Measurements from ENCODE around the gene KBTBD13. TPM values are rescaled to one million over a fixed set of nuclear protein-coding genes. Genes with fewer than 3 reads are reported as not detected.
"Not testable (repeated sequence)": the region's sequence is repeated elsewhere in the genome, so short reads cannot be mapped to it uniquely, and the experiment has no call there.

The KBTBD13 gene
- total RNA-seq, 1 experiment from 2014 or later = not detected

GRCh38 chr15:65038836-65039235 is 37.7 kb upstream of the KBTBD13 start:
- BruUV-seq (replicated peaks) = no TSS peak
- DNase-seq (ENCODE audit: unreplicated experiment) = no peak
- ChIA-PET POLR2A (no interaction called here), CTCF (interaction anchor here (0.6 kb wide), 1 partner anchor 304 kb away, joined by 5 read pairs; no protein-coding TSS in a partner anchor)
- no peak overlapping the region for H3K27ac Mint-ChIP-seq (ENCODE audit: low read depth, unreplicated experiment)
- no peaks in the 10 kb centered on the region for H3K9me3 Mint-ChIP-seq (ENCODE audit: unreplicated experiment)
- H3K4me1 Mint-ChIP-seq (ENCODE audit: insufficient read depth, unreplicated experiment) = peaks cover 6% of the 10 kb centered on the region
- TF ChIP-seq CTCF (IDR thresholded peaks at IDR 0.05; ENCODE audit: unreplicated experiment) = no peak
- no peaks in the 10 kb centered on the region for H3K27me3 Mint-ChIP-seq (ENCODE audit: insufficient read depth, unreplicated experiment)
- intact Hi-C loops (cut with micrococcal nuclease) = no loop called here
- H3K4me3 Mint-ChIP-seq (ENCODE audit: unreplicated experiment) = no peak overlapping the region
- H3K36me3 Mint-ChIP-seq (ENCODE audit: insufficient read depth, unreplicated experiment) = no peaks in the 10 kb centered on the region

DNA sequence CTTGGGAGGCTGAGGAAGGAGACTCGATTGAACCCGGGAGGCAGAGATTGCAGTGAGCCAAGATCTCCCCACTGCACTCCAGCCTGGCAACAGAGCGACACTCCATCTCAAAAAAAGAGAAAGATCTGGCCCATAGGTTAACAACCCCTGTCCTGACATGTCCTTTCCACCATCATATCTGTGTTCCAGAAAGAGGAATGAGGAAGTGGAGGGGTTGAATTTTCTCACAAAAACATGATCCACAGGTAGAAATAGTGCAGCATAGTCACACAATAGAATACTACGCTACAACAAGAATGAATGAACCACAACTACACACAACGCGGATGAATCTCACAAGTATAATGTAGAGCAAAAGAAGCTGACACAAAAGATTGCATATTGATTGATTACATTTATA is 36.1 kb upstream of the KBTBD13 start:
- no peak for TF ChIP-seq CTCF (IDR thresholded peaks at IDR 0.05; ENCODE audit: unreplicated experiment)
- Mint-ChIP-seq H3K27me3 (ENCODE audit: insufficient read depth, unreplicated experiment) (no peaks in the 10 kb centered on the region), H3K36me3 (ENCODE audit: insufficient read depth, unreplicated experiment) (no peaks in the 10 kb centered on the region), H3K4me3 (ENCODE audit: unreplicated experiment) (no peak overlapping the region), H3K4me1 (ENCODE audit: insufficient read depth, unreplicated experiment) (peaks cover 12% of the 10 kb centered on the region), H3K9me3 (ENCODE audit: unreplicated experiment) (no peaks in the 10 kb centered on the region), H3K27ac (ENCODE audit: low read depth, unreplicated experiment) (no peak overlapping the region)
- POLR2A ChIA-PET = no interaction called here
- intact Hi-C loops (cut with micrococcal nuclease) = no loop called here
- no peak for DNase-seq (ENCODE audit: unreplicated experiment)
- BruUV-seq (replicated peaks) = no TSS peak
- CTCF ChIA-PET = interaction anchor here (0.6 to 0.7 kb wide), 2 partner anchors 14 to 45 kb away, joined by 3 read pairs; no protein-coding TSS in a partner anchor

GRCh38 chr15:65041787-65042186 is 34.8 kb upstream of the KBTBD13 start:
- no TSS peak for BruUV-seq (replicated peaks)
- no peaks in the 10 kb centered on the region for H3K36me3 Mint-ChIP-seq (ENCODE audit: insufficient read depth, unreplicated experiment)
- no peak overlapping the region for H3K27ac Mint-ChIP-seq (ENCODE audit: low read depth, unreplicated experiment)
- H3K4me1 Mint-ChIP-seq (ENCODE audit: insufficient read depth, unreplicated experiment) = peaks cover 12% of the 10 kb centered on the region
- CTCF ChIA-PET = interaction anchor here (1.0 to 3.1 kb wide), 3 partner anchors 11 to 60 kb away, joined by 3 to 12 read pairs (median 11); no protein-coding TSS in a partner anchor
- intact Hi-C loops (cut with micrococcal nuclease) = no loop called here
- H3K9me3 Mint-ChIP-seq (ENCODE audit: unreplicated experiment) = no peaks in the 10 kb centered on the region
- H3K27me3 Mint-ChIP-seq (ENCODE audit: insufficient read depth, unreplicated experiment) = no peaks in the 10 kb centered on the region
- no peak for DNase-seq (ENCODE audit: unreplicated experiment)
- POLR2A ChIA-PET = interaction anchor here (2.9 kb wide), 1 partner anchor 8 kb away, joined by 12 read pairs; no protein-coding TSS in a partner anchor
- TF ChIP-seq CTCF (IDR thresholded peaks at IDR 0.05; ENCODE audit: unreplicated experiment) = no peak
- H3K4me3 Mint-ChIP-seq (ENCODE audit: unreplicated experiment) = no peak overlapping the region

DNA sequence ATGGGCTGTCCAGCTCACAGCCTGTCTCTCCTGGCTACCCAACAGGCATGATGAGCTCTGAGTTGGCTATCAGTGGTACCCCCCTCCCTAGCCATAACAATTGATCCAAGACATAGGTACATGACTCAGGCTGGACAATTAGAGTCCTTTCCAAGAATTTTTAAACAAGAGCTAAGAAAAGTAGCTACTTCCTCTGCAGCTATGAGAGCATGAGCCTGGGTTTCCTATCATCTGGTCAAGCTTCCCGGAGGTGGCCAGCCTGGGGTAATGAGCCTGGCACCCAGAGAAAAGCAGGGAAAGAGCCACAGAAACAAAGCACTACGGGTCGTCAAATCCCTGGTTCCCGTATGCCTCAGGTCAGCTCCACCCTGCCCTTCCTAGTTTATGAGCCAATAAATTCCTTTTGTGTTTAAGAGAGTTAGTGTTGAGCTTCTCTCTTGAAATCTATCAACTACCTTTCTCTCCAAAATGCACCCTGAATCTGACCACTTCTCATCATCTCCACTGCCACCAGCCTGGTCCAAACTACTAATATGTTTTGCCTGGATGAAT is 33.7 kb upstream of the KBTBD13 start:
- Mint-ChIP-seq H3K4me1 (ENCODE audit: insufficient read depth, unreplicated experiment) (peaks cover 12% of the 10 kb centered on the region), H3K27ac (ENCODE audit: low read depth, unreplicated experiment) (peak overlapping the region; percentile 68), H3K4me3 (ENCODE audit: unreplicated experiment) (no peak overlapping the region), H3K27me3 (ENCODE audit: insufficient read depth, unreplicated experiment) (no peaks in the 10 kb centered on the region), H3K9me3 (ENCODE audit: unreplicated experiment) (no peaks in the 10 kb centered on the region), H3K36me3 (ENCODE audit: insufficient read depth, unreplicated experiment) (no peaks in the 10 kb centered on the region)
- intact Hi-C loops (cut with micrococcal nuclease) = no loop called here
- ChIA-PET CTCF (interaction anchor here (0.9 to 3.1 kb wide), 4 partner anchors 9 to 59 kb away, joined by 3 to 12 read pairs (median 8); no protein-coding TSS in a partner anchor), POLR2A (interaction anchor here (0.6 to 2.9 kb wide), 2 partner anchors 9 to 1249 kb away, joined by 3 to 12 read pairs; no protein-coding TSS in a partner anchor)
- BruUV-seq (replicated peaks) = no TSS peak
- TF ChIP-seq CTCF (IDR thresholded peaks at IDR 0.05; ENCODE audit: unreplicated experiment) = no peak
- no peak for DNase-seq (ENCODE audit: unreplicated experiment)

DNA sequence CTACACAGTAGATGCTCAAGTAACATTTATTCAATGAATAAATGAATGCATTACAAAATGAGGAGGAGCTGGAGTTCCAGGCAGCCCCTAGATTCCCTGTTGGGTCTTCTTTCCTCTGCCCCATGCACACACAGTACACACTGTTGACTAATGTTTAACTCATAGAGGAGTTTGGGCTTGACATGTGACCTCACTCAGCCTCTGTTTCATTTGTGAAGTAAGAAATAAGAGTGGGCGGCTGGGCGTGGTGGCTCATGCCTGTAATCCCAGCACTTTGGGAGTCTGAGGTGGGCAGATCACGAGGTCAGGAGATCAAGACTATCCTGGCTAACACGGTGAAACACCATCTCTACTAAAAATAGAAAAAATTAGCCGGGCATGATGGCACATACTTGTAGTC is 32.3 kb upstream of the KBTBD13 start:
- CTCF ChIA-PET = interaction anchor here (0.7 to 3.1 kb wide), 2 partner anchors 10 to 11 kb away, joined by 3 to 12 read pairs; no protein-coding TSS in a partner anchor
- H3K36me3 Mint-ChIP-seq (ENCODE audit: insufficient read depth, unreplicated experiment); H3K9me3 Mint-ChIP-seq (ENCODE audit: unreplicated experiment); intact Hi-C loops (cut with micrococcal nuclease); H3K27me3 Mint-ChIP-seq (ENCODE audit: insufficient read depth, unreplicated experiment); H3K4me3 Mint-ChIP-seq (ENCODE audit: unreplicated experiment); BruUV-seq (replicated peaks): not testable (repeated sequence)
- H3K4me1 Mint-ChIP-seq (ENCODE audit: insufficient read depth, unreplicated experiment) = peaks cover 12% of the 10 kb centered on the region
- DNase-seq (ENCODE audit: unreplicated experiment) = peak; percentile 69
- peak overlapping the region; percentile 68 for H3K27ac Mint-ChIP-seq (ENCODE audit: low read depth, unreplicated experiment)
- POLR2A ChIA-PET = interaction anchor here (2.9 kb wide), 1 partner anchor 10 kb away, joined by 12 read pairs; no protein-coding TSS in a partner anchor
